Loucy (cell line): ENCODE results near the gene CTNND2.

Experiments
- H2AFZ ChIP-seq: fragments of 200-600 bp; sonication (generic); 2 replicates; pipeline ENCODE4 v1.6.0; 2016; ENCODE audit warnings: antibody characterized with exemption, mild to moderate bottlenecking, low read length, moderate library complexity
- H3F3A ChIP-seq: fragments of 200-600 bp; 2 replicates; pipeline ENCODE4 v1.6.0; 2016; ENCODE audit warnings: antibody characterized with exemption, low read depth, mild to moderate bottlenecking
- H3K27me3 ChIP-seq: fragments of 200-600 bp; sonication (generic); 2 replicates; pipeline ENCODE4 v1.6.1; 2014; ENCODE audit warnings: low read length, mild to moderate bottlenecking; ENCODE audit not compliant: insufficient read depth, poor library complexity, severe bottlenecking
- H3K36me3 ChIP-seq: fragments of 200-600 bp; sonication (generic); 2 replicates; pipeline ENCODE4 v1.6.1; 2016; ENCODE audit warnings: low read length; ENCODE audit not compliant: insufficient read depth
- H3K4me1 ChIP-seq: fragments of 200-600 bp; sonication (generic); 2 replicates; pipeline ENCODE4 v1.5.1; 2014; ENCODE audit warnings: low read length, mild to moderate bottlenecking; ENCODE audit not compliant: insufficient read depth, poor library complexity, severe bottlenecking
- H3K4me2 ChIP-seq: fragments of 200-600 bp; sonication (generic); 2 replicates; pipeline ENCODE4 v1.6.0; 2014; ENCODE audit warnings: antibody characterized with exemption, low read length, low read depth, mild to moderate bottlenecking; ENCODE audit not compliant: poor library complexity, severe bottlenecking
- H3K4me3 ChIP-seq: fragments of 200-600 bp; sonication (generic); 2 replicates; pipeline ENCODE4 v1.5.1; 2014; ENCODE audit warnings: low read length, mild to moderate bottlenecking, mixed read lengths; ENCODE audit not compliant: poor library complexity, severe bottlenecking
- H3K79me2 ChIP-seq: fragments of 200-600 bp; sonication (generic); 2 replicates; pipeline ENCODE4 v1.6.1; 2014; ENCODE audit warnings: low read length; ENCODE audit not compliant: insufficient read depth
- H3K9ac ChIP-seq: fragments of 200-600 bp; sonication (generic); 2 replicates; pipeline ENCODE4 v1.6.0; 2014; ENCODE audit warnings: mild to moderate bottlenecking, low read depth, low read length, moderate library complexity; ENCODE audit not compliant: poor library complexity, severe bottlenecking
- H3K9me2 ChIP-seq: fragments of 200-600 bp; sonication (generic); replicated peaks from 2 replicates; pipeline ENCODE4 v1.6.1; 2016; ENCODE audit warnings: low read depth, low read length, mixed read lengths
- H3K9me3 ChIP-seq: fragments of 200-600 bp; sonication (generic); 2 replicates; pipeline ENCODE4 v1.6.1; 2014; ENCODE audit warnings: mild to moderate bottlenecking, antibody characterized with exemption, low read length, low read depth; ENCODE audit not compliant: insufficient read depth
- H4K20me1 ChIP-seq: fragments of 200-600 bp; sonication (generic); 2 replicates; pipeline ENCODE4 v1.6.0; 2014; ENCODE audit warnings: antibody characterized with exemption, low read length, mild to moderate bottlenecking; ENCODE audit not compliant: insufficient read depth, poor library complexity, severe bottlenecking
- EZH2phosphoT487 ChIP-seq: fragments of 200-600 bp; IDR thresholded peaks from 2 replicates; pipeline ENCODE4 v1.6.1; 2018; ENCODE audit warnings: antibody characterized with exemption, mild to moderate bottlenecking, moderate library complexity, borderline replicate concordance
- TF ChIP-seq, protein P1 (sequence below): fragments of 200-600 bp; sonication (generic); conservative IDR thresholded peaks from 2 replicates; pipeline ENCODE4 v1.5.1; 2014; ENCODE audit warnings: mild to moderate bottlenecking, antibody characterized with exemption, low read length

The CTNND2 gene

DNA sequence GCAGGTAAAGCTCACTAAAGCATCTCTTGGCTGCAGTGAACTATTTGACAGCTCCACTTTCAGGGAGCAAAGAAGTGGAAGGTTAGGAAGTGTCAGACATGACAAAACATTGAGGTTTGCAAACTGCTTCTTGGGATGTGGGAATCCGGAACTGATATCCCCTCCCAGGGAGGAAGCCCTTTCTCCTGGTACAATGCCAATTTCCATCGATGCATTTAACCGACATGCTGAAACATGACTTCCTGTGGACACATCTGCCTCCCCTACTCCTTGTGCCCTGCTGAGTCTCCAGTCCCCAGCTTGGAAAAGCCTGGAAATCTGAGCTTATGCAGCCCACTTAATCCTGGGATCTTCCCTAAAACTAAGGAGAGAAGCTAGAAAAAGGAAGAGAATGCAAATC lies 820.1 kb downstream of the CTNND2 start:
- Histone ChIP-seq H3K9ac (no peak overlapping the region), H3K9me3 (no peaks in the 10 kb centered on the region), H4K20me1 (no peaks in the 10 kb centered on the region), H3K4me3 (no peak overlapping the region), H3K4me2 (no peak overlapping the region), H3K4me1 (peaks cover 4% of the 10 kb centered on the region), H3K27me3 (no peaks in the 10 kb centered on the region), H2AFZ (no peak overlapping the region), H3K36me3 (no peaks in the 10 kb centered on the region), H3K79me2 (no peaks in the 10 kb centered on the region), H3F3A (no peaks in the 10 kb centered on the region), H3K9me2 (no peaks in the 10 kb centered on the region)
- TF ChIP-seq, protein P1, sequence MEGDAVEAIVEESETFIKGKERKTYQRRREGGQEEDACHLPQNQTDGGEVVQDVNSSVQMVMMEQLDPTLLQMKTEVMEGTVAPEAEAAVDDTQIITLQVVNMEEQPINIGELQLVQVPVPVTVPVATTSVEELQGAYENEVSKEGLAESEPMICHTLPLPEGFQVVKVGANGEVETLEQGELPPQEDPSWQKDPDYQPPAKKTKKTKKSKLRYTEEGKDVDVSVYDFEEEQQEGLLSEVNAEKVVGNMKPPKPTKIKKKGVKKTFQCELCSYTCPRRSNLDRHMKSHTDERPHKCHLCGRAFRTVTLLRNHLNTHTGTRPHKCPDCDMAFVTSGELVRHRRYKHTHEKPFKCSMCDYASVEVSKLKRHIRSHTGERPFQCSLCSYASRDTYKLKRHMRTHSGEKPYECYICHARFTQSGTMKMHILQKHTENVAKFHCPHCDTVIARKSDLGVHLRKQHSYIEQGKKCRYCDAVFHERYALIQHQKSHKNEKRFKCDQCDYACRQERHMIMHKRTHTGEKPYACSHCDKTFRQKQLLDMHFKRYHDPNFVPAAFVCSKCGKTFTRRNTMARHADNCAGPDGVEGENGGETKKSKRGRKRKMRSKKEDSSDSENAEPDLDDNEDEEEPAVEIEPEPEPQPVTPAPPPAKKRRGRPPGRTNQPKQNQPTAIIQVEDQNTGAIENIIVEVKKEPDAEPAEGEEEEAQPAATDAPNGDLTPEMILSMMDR = no peak
- no peak for TF ChIP-seq EZH2phosphoT487

DNA sequence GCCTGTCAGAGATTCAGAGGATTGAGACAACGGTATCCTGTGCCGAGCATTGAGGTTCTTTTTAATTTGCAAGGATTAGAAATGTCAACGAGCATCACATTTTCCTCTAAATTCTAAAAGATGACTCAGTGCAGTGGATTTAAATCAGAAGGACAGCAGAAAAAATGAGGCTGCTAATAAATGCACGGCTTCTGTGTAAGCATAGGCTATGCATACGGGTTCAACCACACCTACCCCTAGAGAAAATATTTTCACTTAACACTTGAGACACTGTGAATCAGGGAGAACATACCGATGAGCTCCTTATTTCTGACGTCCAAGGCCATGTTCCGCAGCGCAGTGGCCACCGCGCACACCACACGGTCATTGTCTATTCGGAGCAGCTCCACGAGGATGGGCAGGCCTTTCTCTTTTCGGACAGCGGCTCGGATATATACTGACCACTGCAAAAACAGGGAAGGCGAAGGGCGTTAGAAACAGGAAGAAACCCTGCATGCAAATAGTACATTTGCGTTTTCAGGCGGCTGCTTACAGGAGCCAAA lies 821.8 kb downstream of the CTNND2 start:
- no peak for TF ChIP-seq EZH2phosphoT487
- TF ChIP-seq, protein P1 = no peak
- Histone ChIP-seq H2AFZ (no peak overlapping the region), H3K9ac (no peak overlapping the region), H3K4me3 (no peak overlapping the region), H3K4me1 (no peaks in the 10 kb centered on the region), H3K4me2 (no peak overlapping the region), H4K20me1 (no peaks in the 10 kb centered on the region), H3K79me2 (no peaks in the 10 kb centered on the region), H3K9me2 (no peaks in the 10 kb centered on the region), H3K9me3 (no peaks in the 10 kb centered on the region), H3F3A (no peaks in the 10 kb centered on the region), H3K36me3 (no peaks in the 10 kb centered on the region), H3K27me3 (no peaks in the 10 kb centered on the region)

DNA sequence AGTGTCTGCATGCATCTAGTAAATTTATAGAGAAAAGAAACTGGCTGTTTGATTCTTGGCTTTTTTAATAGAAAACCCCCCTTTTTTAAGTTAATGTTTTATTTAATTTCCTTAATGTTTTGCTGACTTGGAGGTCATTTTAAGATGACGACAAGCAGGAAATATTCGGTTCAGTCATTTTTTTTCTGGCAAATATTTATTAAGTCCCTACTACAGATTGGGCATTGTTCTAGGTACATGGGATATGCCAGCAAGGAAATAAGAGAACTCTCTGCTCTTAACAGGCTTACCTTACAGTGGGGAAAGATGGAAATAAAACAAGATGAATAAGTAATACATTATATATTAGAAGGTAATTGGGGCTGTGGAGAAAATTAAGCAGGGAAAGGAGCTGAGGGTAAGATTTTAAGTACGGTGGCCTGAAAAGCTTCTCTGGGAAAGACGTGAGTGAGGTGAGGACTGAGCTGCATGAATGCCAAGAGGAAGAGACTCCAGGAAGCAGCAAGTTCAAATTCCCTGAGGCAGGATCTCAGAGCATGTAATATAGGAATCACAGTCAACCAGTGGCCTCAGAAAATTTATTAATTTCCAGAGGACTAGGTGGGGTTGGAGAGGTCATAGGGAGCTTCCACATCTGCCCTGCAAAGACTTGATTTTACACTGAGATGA lies 827.2 kb downstream of the CTNND2 start:
- Histone ChIP-seq H2AFZ (no peak overlapping the region), H3K9ac (no peak overlapping the region), H3K4me2 (no peak overlapping the region), H3F3A (no peaks in the 10 kb centered on the region), H3K4me3 (no peak overlapping the region), H3K36me3 (no peaks in the 10 kb centered on the region), H3K4me1 (no peaks in the 10 kb centered on the region), H4K20me1 (no peaks in the 10 kb centered on the region), H3K9me2 (no peaks in the 10 kb centered on the region), H3K27me3 (no peaks in the 10 kb centered on the region), H3K9me3 (no peaks in the 10 kb centered on the region), H3K79me2 (no peaks in the 10 kb centered on the region)
- TF ChIP-seq, protein P1 = no peak
- no peak for TF ChIP-seq EZH2phosphoT487
